ENCODE data around the gene PGAP1.

The PGAP1 gene

GRCh38 chr2:196851088-196851487 is 75.4 kb downstream of the PGAP1 start:
- H3K27me3 ChIP-seq (ENCODE audit: low read length), result no peaks in the 10 kb centered on the region
- H3F3A ChIP-seq (ENCODE audit: insufficient read depth), result no peaks in the 10 kb centered on the region; the same call in 1 of the 2 replicates
- no peaks in the 10 kb centered on the region for H3K9me3 ChIP-seq (ENCODE audit: insufficient read depth, low read length)
- H3K36me3 ChIP-seq (ENCODE audit: low read length), result no peaks in the 10 kb centered on the region
- 0 out of 2 replicates have a peak, but pooled peaks cover 3% of the 10 kb centered on the region for H4K20me1 ChIP-seq (ENCODE audit: low read depth, low read length)
- H3K9ac ChIP-seq (ENCODE audit: low read length), result no peak overlapping the region
- H3K79me2 ChIP-seq (ENCODE audit: insufficient read depth, low read length), result no peaks in the 10 kb centered on the region
- TF ChIP-seq EZH2phosphoT487 (conservative IDR thresholded peaks at IDR 0.05; ENCODE audit: low read length) (no peak), CTCF (IDR thresholded peaks at IDR 0.05; ENCODE audit: insufficient read depth, low read length, poor library complexity, severe bottlenecking) (no peak)
- no peak overlapping the region for H3K4me2 ChIP-seq (ENCODE audit: low read depth, low read length, poor library complexity, severe bottlenecking)
- no peak overlapping the region for H2AFZ ChIP-seq (ENCODE audit: low read depth, low read length, severe bottlenecking)
- H3K9me2 ChIP-seq (replicated peaks; ENCODE audit: insufficient read depth, low read length), result no peaks in the 10 kb centered on the region
- H3K4me3 ChIP-seq (ENCODE audit: insufficient read depth, low read length, poor library complexity, severe bottlenecking), result no peak overlapping the region
- H3K27ac ChIP-seq (ENCODE audit: low read depth, low read length), result no peak overlapping the region

- Histone ChIP-seq H3F3A (ENCODE audit: insufficient read depth) (no peaks in the 10 kb centered on the region; the same call in 1 of the 2 replicates), H3K27ac (ENCODE audit: low read depth, low read length) (no peak overlapping the region), H3K4me3 (ENCODE audit: insufficient read depth, low read length, poor library complexity, severe bottlenecking) (no peak overlapping the region), H4K20me1 (ENCODE audit: low read depth, low read length) (0 out of 2 replicates have a peak, but pooled peaks cover 3% of the 10 kb centered on the region), H3K9ac (ENCODE audit: low read length) (no peak overlapping the region), H3K9me3 (ENCODE audit: insufficient read depth, low read length) (no peaks in the 10 kb centered on the region), H3K36me3 (ENCODE audit: low read length) (peaks cover 6% of the 10 kb centered on the region; the same call in 1 of the 2 replicates), H2AFZ (ENCODE audit: low read depth, low read length, severe bottlenecking) (no peak overlapping the region), H3K27me3 (ENCODE audit: low read length) (no peaks in the 10 kb centered on the region), H3K79me2 (ENCODE audit: insufficient read depth, low read length) (no peaks in the 10 kb centered on the region), H3K9me2 (replicated peaks; ENCODE audit: insufficient read depth, low read length) (no peaks in the 10 kb centered on the region), H3K4me2 (ENCODE audit: low read depth, low read length, poor library complexity, severe bottlenecking) (no peak overlapping the region)
- TF ChIP-seq CTCF (IDR thresholded peaks at IDR 0.05; ENCODE audit: insufficient read depth, low read length, poor library complexity, severe bottlenecking), result no peak
- no peak for TF ChIP-seq EZH2phosphoT487 (conservative IDR thresholded peaks at IDR 0.05; ENCODE audit: low read length)
Observed at GRCh38 chr2:196849895-196850294, 76.6 kb downstream of the PGAP1 start.

GRCh38 chr2:196846295-196846694 is 80.2 kb downstream of the PGAP1 start:
- Histone ChIP-seq H3F3A (ENCODE audit: insufficient read depth) (peaks cover 5% of the 10 kb centered on the region; the same call in 1 of the 2 replicates), H3K9me3 (ENCODE audit: insufficient read depth, low read length) (no peaks in the 10 kb centered on the region), H3K27me3 (ENCODE audit: low read length) (no peaks in the 10 kb centered on the region), H3K27ac (ENCODE audit: low read depth, low read length) (no peak overlapping the region), H3K79me2 (ENCODE audit: insufficient read depth, low read length) (no peaks in the 10 kb centered on the region), H3K36me3 (ENCODE audit: low read length) (peaks cover 15% of the 10 kb centered on the region; the same call in 1 of the 2 replicates), H4K20me1 (ENCODE audit: low read depth, low read length) (0 out of 2 replicates have a peak, but pooled peaks cover 3% of the 10 kb centered on the region), H3K9me2 (replicated peaks; ENCODE audit: insufficient read depth, low read length) (no peaks in the 10 kb centered on the region), H2AFZ (ENCODE audit: low read depth, low read length, severe bottlenecking) (no peak overlapping the region), H3K4me2 (ENCODE audit: low read depth, low read length, poor library complexity, severe bottlenecking) (no peak overlapping the region), H3K9ac (ENCODE audit: low read length) (no peak overlapping the region), H3K4me3 (ENCODE audit: insufficient read depth, low read length, poor library complexity, severe bottlenecking) (no peak overlapping the region)
- TF ChIP-seq EZH2phosphoT487 (conservative IDR thresholded peaks at IDR 0.05; ENCODE audit: low read length), result no peak

- no peak overlapping the region for H3K9ac ChIP-seq (ENCODE audit: low read length)
- H3K27me3 ChIP-seq (ENCODE audit: low read length), result no peaks in the 10 kb centered on the region
- H3K4me2 ChIP-seq (ENCODE audit: low read depth, low read length, poor library complexity, severe bottlenecking), result no peak overlapping the region
- no peaks in the 10 kb centered on the region for H3K79me2 ChIP-seq (ENCODE audit: insufficient read depth, low read length)
- 0 out of 2 replicates have a peak, but pooled peaks cover 3% of the 10 kb centered on the region for H4K20me1 ChIP-seq (ENCODE audit: low read depth, low read length)
- H3F3A ChIP-seq (ENCODE audit: insufficient read depth), result peaks cover 5% of the 10 kb centered on the region; the same call in 1 of the 2 replicates
- H2AFZ ChIP-seq (ENCODE audit: low read depth, low read length, severe bottlenecking), result no peak overlapping the region
- no peak for TF ChIP-seq CTCF (IDR thresholded peaks at IDR 0.05; ENCODE audit: insufficient read depth, low read length, poor library complexity, severe bottlenecking)
- no peak for TF ChIP-seq EZH2phosphoT487 (conservative IDR thresholded peaks at IDR 0.05; ENCODE audit: low read length)
- peaks cover 15% of the 10 kb centered on the region; the same call in 1 of the 2 replicates for H3K36me3 ChIP-seq (ENCODE audit: low read length)
- no peaks in the 10 kb centered on the region for H3K9me3 ChIP-seq (ENCODE audit: insufficient read depth, low read length)
- H3K9me2 ChIP-seq (replicated peaks; ENCODE audit: insufficient read depth, low read length), result no peaks in the 10 kb centered on the region
- H3K4me3 ChIP-seq (ENCODE audit: insufficient read depth, low read length, poor library complexity, severe bottlenecking), result no peak overlapping the region
- no peak overlapping the region for H3K27ac ChIP-seq (ENCODE audit: low read depth, low read length)
Observed at GRCh38 chr2:196845371-196845770, 81.1 kb downstream of the PGAP1 start.
